GM19397 (cell line): Measurements from ENCODE around the gene ERF.
A peak's percentile ranks its signal among the peaks of the same experiment; 100 is the strongest.
"Not testable (repeated sequence)": the region's sequence is repeated elsewhere in the genome, so short reads cannot be mapped to it uniquely, and the experiment has no call there.

Experiments used
- ATAC-seq: cut with Tn5 transposase; IDR thresholded peaks from one replicate; pipeline ENCODE4 v1.9.1; 2021; ENCODE audit warnings: mild to moderate bottlenecking, moderate library complexity; ENCODE audit not compliant: unreplicated experiment

ERF gene

DNA sequence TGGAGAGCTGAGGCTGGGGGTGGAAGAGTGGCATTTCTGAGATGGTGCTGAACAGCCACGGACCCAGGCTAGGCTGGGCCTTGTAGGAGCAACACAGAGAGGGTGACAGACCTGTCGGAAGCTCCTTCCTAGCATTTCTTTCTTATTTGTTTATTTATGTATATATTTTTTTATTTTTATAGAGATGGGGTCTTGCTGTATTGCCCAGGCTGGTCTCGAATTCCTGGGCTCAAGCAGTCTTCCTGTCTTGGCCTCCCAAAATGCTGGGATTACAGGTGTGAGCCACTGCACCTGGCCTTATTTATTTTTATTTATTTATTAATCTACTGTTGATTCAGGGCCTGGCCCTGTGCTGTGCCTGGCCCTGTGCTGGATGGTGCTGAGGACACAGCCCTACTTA is 20.6 kb upstream of the ERF start:
- ATAC-seq = no peak

DNA sequence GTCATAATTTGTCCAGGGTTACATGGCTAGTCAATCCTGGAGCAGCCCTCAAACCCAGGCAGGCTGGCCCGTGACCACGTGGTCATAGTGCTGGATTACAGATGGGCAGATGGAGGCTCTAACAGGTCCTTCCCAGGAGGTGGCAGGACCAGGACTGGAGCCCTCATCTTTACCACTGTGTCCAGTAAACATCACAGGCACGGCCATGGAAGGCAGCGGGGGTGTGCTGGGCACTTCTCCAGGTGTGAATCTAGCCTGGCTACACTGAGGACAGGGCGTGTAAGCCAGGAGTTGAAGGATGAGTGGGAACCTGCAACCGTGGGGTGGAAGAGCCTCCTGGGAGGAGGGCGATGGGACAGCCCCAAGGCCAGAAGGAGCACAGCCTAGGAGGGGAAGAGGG is 20.2 kb upstream of the ERF start:
- no peak for ATAC-seq

DNA sequence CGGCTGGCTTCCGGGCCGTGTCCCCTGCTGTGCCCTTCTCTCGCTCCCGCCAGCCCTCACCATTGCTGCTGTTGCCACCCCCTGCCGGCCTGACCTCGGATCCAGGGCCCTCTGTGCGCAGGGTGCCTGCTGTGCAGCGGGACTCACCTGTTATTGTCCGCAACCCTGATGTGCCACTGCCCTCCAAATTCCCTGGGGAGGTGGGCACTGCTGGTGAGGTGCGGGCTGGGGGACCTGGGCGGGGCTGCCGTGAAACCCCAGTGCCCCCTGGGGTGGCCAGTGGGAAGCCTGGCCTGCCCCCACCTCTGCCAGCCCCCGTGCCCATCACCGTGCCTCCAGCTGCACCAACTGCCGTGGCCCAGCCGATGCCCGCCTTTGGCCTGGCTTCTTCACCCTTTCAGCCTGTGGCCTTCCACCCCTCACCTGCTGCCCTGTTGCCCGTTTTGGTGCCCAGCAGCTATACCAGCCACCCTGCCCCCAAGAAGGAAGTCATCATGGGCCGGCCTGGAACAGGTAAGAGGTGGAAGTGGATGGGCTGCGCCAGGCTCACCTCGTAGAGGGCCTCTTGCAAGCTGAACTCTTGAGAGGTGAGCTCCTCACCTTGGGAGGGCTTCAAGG is 19.2 kb upstream of the ERF start:
- no peak for ATAC-seq

DNA sequence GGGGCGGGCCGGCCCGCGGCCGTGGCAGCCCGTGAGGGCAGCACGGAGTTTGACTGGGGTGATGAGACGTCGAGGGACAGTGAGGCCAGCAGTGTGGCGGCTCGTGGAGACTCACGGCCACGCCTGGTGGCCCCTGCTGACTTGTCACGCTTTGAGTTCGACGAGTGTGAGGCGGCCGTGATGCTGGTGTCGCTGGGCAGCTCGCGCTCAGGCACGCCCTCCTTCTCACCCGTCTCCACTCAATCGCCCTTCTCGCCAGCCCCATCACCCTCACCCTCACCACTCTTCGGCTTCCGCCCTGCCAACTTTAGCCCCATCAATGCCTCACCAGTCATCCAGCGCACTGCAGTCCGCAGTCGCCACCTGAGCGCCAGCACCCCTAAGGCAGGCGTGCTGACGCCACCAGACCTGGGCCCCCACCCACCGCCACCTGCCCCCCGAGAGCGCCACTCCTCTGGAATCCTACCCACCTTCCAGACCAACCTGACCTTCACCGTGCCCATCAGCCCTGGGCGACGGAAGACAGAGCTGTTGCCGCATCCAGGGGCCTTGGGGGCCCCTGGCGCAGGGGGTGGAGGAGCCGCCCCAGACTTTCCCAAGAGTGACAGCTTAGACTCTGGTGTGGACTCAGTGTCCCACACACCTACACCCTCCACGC is 18.6 kb upstream of the ERF start:
- ATAC-seq = no peak

- no peak for ATAC-seq
Observed at GRCh38 chr19:42272989-42273406, 18.1 kb upstream of the ERF start.

DNA sequence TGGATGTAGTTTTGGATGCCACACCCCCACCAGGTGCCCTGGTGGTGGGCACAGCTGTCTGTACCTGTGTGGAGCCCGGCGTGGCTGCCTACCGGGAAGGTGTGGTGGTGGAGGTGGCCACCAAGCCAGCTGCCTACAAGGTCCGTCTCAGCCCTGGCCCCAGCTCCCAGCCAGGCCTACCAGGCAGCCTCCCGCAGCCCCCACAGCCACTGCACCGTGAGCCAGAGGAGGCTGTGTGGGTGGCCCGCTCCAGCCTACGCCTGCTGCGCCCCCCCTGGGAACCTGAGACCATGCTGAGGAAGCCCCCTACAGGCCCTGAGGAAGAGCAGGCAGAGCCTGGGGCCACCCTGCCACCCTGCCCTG is 17.6 kb upstream of the ERF start:
- no peak for ATAC-seq

DNA sequence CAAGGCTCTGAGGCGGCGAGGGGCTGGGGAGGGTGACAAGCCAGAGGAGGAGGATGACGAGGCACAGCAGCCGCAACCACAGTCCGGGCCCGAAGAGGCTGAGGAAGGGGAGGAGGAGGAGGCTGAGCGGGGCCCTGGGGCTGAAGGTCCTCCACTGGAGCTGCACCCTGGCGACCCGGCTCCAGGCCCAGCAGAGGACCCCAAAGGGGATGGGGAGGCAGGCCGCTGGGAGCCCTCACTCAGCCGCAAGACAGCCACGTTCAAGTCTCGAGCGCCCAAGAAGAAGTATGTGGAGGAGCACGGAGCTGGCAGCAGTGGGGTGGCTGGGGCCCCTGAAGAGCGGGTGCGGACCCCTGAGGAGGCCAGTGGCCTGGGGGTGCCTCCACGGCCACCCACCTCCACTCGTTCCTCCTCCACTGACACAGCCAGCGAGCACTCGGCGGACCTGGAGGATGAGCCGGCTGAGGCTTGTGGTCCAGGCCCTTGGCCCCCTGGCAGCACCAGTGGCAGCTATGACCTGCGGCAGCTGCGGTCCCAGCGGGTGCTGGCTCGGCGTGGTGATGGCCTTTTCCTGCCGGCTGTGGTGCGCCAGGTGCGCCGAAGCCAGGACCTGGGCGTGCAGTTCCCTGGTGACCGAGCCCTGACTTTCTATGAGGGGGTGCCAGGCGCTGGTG is 17.1 kb upstream of the ERF start:
- no peak for ATAC-seq

GRCh38 chr19:42271045-42271419 is 16.1 kb upstream of the ERF start:
- ATAC-seq = no peak

GRCh38 chr19:42270346-42271044 is 15.6 kb upstream of the ERF start:
- ATAC-seq = no peak

- ATAC-seq = no peak
Observed at GRCh38 chr19:42269478-42270345, 14.8 kb upstream of the ERF start.

DNA sequence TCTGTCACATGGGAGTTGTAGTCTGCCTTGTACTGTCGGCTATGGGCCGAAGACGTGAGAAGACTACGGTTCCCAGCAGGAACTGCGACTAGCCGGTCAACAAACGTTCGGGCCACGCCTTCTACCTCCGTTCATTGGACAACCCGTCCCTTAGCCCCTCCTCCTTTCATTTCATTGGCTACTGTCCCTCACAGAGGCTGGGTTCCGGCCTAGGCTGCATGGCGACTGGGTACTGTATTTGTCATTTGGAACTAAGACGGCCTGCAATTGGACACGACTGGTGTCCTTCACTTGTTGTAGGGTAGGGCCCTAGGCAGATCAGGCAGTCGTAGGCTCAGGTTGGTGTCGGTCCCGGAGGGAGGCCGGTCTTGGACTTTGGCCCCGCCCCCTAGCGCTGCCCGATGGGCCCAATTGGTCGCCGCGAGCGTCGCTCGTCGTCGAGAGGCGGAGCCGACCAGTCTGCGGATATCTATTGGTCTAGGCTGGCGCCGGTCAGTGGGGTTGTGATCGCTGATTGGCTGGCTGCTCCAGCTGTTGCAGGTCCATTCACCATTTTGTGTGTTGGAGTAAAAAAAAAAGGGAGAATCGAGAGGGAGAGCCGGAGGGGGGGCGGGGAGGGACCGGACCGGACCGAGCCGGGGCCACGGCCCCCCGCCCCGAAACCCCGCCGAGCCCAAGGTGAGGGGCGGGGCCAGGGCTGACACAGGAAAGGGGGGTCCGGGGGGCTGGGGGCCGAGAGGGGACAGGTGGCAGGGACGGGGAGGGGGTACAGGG is 14.0 kb upstream of the ERF start, which contains the start of gene CIC:
TSS of gene CIC (plus strand) at position 549 of the 774 bp plus-strand sequence. CDS start 2,532 bp downstream, outside the sequence.
- peak; percentile 77 for ATAC-seq

DNA sequence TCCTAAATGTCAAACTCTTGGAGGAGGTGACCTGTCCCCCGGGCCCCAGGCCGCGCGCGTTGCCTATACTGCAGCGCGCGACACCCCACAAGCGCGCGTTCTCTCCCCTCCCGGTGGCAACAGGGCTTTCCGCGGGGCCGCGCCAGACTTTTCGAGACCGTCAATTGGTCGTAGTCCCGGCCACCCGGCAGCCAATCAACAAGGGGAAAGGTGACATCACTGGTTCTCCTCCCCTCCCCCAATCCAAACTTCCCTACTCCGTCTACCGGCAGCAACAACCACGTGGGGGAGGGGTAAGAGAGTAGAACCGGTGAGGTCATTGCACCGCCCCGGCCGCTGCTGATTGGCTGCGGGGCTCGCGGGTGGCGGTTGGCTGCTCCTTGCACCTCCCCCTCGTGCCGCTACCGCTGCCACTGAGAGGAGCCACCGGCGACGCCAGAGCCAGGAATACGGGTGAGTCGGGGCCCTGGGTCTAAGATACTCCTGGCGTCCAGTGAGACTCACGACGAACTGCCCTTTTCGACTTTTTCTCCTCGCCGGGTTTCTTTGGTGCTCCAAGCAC is 13.3 kb upstream of the ERF start:
- peak; percentile 56 for ATAC-seq

DNA sequence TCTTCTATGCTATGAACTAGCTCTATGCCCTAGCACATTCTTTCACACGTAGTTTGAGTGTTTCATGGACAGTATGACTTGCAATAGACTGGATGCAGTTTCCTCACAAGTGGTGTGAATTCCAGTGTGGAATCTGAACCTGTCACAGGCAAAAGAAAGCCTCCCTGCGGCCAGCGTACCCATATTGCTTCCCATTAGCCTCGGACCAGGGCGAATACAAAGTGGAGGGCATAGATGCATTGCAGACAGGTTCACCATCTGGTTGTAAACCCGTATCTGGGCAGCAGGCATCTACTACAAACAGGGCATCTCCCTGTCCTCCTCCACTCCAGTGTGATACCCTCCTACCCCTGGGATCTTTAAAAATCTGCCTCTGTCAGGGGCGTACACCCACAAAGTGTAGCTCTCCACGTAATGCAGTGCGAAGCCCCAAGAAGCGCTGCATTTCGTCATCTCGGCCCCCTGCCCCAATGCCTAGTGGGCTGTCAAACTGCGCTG is 12.8 kb upstream of the ERF start:
- ATAC-seq = no peak

DNA sequence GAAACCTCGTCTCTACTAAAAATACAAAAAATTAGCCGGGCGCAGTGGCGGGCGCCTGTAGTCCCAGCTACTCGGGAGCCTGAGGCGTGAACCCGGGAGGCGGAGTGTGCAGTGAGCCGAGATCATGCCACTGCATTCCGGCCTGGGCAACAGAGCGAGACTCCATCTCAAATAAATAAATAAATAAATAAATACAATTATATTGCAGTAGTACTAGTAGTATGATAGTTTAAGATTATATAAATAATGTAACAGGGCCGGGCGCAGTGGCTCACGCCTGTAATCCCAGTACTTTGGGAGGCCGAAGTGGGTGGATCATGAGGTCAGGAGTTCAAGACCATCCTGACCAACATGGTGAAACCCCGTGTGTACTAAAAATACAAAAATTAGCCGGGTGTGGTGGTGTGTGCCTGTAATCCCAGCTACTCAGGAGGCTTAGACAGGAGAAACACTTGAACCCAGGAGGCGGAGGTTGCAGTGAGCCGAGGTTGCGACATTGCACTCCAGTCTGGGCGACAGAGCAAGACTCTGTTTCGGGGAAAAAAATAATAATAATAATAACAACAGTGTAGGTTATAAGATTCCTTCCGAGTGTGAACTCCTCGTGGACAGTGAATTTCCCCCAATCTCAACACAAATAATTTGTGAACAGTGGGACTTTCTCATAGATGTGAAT is 12.1 kb upstream of the ERF start:
- not testable (repeated sequence) for ATAC-seq

- not testable (repeated sequence) for ATAC-seq
Observed at GRCh38 chr19:42266105-42266504, 11.2 kb upstream of the ERF start.

GRCh38 chr19:42261763-42262162 is 6.8 kb upstream of the ERF start:
- ATAC-seq = no peak

- not testable (repeated sequence) for ATAC-seq
Observed at GRCh38 chr19:42257842-42258241, 2.9 kb upstream of the ERF start.

GRCh38 chr19:42255766-42256745 is 1.1 kb upstream of the ERF start:
- ATAC-seq = no peak
